GM10248 (cell line): Measurements from ENCODE around the gene ARHGAP36.

Source experiments
- CTCF ChIA-PET: fragments of 300-600 bp; sonication (Branson Sonifier 250); formaldehyde crosslinking; extraction: SDS; loops from one replicate; lab custom pipeline; 2021; ENCODE audit warnings: antibody characterized with exemption; lab: Yijun Ruan, JAX
- POLR2A ChIA-PET: fragments of 350-650 bp; sonication (Branson Sonifier 250); formaldehyde crosslinking; extraction: SDS; loops from one replicate; lab custom pipeline; 2020; ENCODE audit warnings: antibody characterized with exemption; lab: Yijun Ruan, JAX
- DNase-seq: peaks from one replicate; pipeline ENCODE4 v3.0.0; 2012; ENCODE audit errors: extremely low spot score
- TF ChIP-seq, protein P1 (sequence below): IDR thresholded peaks from 2 replicates; pipeline ENCODE4 v1.5.1; 2012; ENCODE audit warnings: mild to moderate bottlenecking, low read depth; ENCODE audit errors: extremely low read depth, missing control alignments, control extremely low read depth

The ARHGAP36 gene

GRCh38 chrX:131058136-131058868 lies at the start of gene ARHGAP36:
Gene ARHGAP36, plus strand, starts transcription at chrX:131058346. Its CDS starts 23,320 bp downstream, at chrX:131081666.
- DNase-seq: no peak
- CTCF ChIA-PET: no interaction called here
- TF ChIP-seq, protein P1, sequence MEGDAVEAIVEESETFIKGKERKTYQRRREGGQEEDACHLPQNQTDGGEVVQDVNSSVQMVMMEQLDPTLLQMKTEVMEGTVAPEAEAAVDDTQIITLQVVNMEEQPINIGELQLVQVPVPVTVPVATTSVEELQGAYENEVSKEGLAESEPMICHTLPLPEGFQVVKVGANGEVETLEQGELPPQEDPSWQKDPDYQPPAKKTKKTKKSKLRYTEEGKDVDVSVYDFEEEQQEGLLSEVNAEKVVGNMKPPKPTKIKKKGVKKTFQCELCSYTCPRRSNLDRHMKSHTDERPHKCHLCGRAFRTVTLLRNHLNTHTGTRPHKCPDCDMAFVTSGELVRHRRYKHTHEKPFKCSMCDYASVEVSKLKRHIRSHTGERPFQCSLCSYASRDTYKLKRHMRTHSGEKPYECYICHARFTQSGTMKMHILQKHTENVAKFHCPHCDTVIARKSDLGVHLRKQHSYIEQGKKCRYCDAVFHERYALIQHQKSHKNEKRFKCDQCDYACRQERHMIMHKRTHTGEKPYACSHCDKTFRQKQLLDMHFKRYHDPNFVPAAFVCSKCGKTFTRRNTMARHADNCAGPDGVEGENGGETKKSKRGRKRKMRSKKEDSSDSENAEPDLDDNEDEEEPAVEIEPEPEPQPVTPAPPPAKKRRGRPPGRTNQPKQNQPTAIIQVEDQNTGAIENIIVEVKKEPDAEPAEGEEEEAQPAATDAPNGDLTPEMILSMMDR: no peak
- POLR2A ChIA-PET: no interaction called here

GRCh38 chrX:131010186-131010585 lies 48.0 kb upstream of the ARHGAP36 start:
- ChIA-PET CTCF (no interaction called here), POLR2A (no interaction called here)
- TF ChIP-seq, protein P1: no peak
- no peak for DNase-seq

DNA sequence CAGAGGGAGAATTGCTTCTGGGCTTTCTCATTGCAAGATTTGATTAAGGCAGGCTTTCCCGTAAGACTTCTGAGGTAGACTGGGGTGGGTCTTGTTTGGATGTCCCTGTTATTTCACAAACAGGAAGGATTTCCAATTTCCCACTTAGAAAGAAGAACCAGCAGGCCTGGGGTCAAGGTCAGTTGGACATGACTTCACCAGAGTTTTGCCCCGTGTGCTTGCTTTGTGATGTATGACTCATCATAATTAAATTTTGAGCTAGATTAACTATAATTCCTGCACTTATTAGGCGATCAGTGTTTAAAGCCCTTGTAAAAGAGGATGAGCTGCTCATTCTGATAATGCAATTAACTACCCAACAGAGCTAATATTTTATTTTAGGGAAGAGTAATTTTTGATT lies 32.8 kb upstream of the ARHGAP36 start:
- TF ChIP-seq, protein P1: no peak
- no peak for DNase-seq
- ChIA-PET POLR2A (no interaction called here), CTCF (no interaction called here)

DNA sequence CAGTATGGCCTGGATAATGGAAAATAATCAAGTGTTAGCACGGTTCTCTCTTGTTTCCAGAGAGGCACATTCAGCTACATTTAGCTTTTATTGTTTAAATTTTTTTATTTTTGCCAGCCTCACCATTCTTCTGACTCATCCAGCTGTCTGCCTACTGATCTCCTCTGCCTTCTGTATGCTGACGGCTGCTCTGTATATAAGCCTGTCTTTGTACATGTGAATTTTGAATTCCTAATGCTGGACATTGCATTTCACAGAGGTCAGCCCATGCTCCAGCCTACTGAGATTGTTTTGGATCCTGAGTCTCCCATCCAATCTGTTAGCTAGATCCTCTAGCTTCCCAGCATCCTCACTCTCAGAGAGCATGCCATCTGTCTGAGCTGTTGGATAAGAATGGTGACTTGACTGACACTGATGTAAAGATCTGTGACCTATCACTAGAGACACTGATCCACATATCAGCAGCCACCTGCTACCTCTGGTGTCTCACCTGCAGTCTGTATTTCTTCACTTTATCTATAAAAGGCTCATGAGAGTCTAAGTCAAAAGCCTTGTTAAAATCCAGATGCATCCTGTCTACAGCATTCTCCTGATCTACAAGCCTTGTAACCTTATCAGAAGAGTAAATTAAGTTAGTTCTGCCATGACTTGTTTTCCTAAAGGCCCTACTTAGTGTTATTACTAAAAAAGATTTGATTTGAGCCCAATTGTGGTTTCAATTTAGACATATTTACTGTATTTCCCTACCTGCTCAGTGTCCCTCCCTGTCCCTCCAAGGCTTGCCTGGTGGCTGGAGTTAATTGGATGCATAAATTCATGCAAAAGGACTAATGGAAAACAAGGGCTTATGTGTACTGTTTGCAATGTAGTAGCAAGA lies 25.6 kb upstream of the ARHGAP36 start:
- CTCF ChIA-PET: no interaction called here
- TF ChIP-seq, protein P1: no peak
- POLR2A ChIA-PET: no interaction called here
- DNase-seq: no peak

- POLR2A ChIA-PET: no interaction called here
Measured at GRCh38 chrX:131034063-131034462, 24.1 kb upstream of the ARHGAP36 start.

GRCh38 chrX:131040781-131041180 lies 17.4 kb upstream of the ARHGAP36 start:
- ChIA-PET CTCF (no interaction called here), POLR2A (no interaction called here)
- TF ChIP-seq, protein P1: no peak
- no peak for DNase-seq

More at GRCh38 chrX:131034063-131034462, 24.1 kb upstream of the ARHGAP36 start:
- DNase-seq: no peak
- TF ChIP-seq, protein P1: no peak
- CTCF ChIA-PET: no interaction called here
